Ishikawa (cell line): ENCODE measurements around the gene DIP2C.

Experiments used
- CEBPB ChIP-seq: IDR thresholded peaks from 2 replicates; pipeline ENCODE4 v1.6.1; 2012
- CREB1 ChIP-seq: IDR thresholded peaks from 2 replicates; pipeline ENCODE4 v1.6.1; 2012; ENCODE audit warnings: low read depth
- EGR1 ChIP-seq: IDR thresholded peaks from 2 replicates; pipeline ENCODE4 v1.6.1; 2012
- EP300 ChIP-seq: IDR thresholded peaks from 2 replicates; pipeline ENCODE4 v1.6.1; 2012; ENCODE audit warnings: borderline replicate concordance
- FOXM1 ChIP-seq: IDR thresholded peaks from 2 replicates; pipeline ENCODE4 v1.6.1; 2012; ENCODE audit warnings: low read depth, borderline replicate concordance
- NFIC ChIP-seq: IDR thresholded peaks from 2 replicates; pipeline ENCODE4 v1.6.1; 2012
- RAD21 ChIP-seq: IDR thresholded peaks from 2 replicates; pipeline ENCODE4 v1.6.1; 2012; ENCODE audit warnings: low read depth
- TAF1 ChIP-seq: IDR thresholded peaks from 2 replicates; pipeline ENCODE4 v1.6.1; 2012; ENCODE audit warnings: low read depth, mild to moderate bottlenecking
- TCF12 ChIP-seq: IDR thresholded peaks from 2 replicates; pipeline ENCODE4 v1.6.1; 2012; ENCODE audit warnings: low read depth
- TEAD4 ChIP-seq: IDR thresholded peaks from 2 replicates; pipeline ENCODE4 v1.6.1; 2012
- YY1 ChIP-seq: IDR thresholded peaks from 2 replicates; pipeline ENCODE4 v1.6.1; 2012; ENCODE audit warnings: low read depth
- ZBTB7A ChIP-seq: IDR thresholded peaks from 2 replicates; pipeline ENCODE4 v1.6.1; 2012; ENCODE audit warnings: low read depth
- TF ChIP-seq, protein P1 (sequence below): IDR thresholded peaks from 2 replicates; pipeline ENCODE4 v1.6.1; 2012
- TF ChIP-seq, protein P2 (sequence below): IDR thresholded peaks from 2 replicates; pipeline ENCODE4 v1.6.1; 2012; ENCODE audit warnings: low read depth, mild to moderate bottlenecking
- TF ChIP-seq, protein P3 (sequence below): IDR thresholded peaks from 2 replicates; pipeline ENCODE4 v1.6.1; 2012

Gene DIP2C

DNA sequence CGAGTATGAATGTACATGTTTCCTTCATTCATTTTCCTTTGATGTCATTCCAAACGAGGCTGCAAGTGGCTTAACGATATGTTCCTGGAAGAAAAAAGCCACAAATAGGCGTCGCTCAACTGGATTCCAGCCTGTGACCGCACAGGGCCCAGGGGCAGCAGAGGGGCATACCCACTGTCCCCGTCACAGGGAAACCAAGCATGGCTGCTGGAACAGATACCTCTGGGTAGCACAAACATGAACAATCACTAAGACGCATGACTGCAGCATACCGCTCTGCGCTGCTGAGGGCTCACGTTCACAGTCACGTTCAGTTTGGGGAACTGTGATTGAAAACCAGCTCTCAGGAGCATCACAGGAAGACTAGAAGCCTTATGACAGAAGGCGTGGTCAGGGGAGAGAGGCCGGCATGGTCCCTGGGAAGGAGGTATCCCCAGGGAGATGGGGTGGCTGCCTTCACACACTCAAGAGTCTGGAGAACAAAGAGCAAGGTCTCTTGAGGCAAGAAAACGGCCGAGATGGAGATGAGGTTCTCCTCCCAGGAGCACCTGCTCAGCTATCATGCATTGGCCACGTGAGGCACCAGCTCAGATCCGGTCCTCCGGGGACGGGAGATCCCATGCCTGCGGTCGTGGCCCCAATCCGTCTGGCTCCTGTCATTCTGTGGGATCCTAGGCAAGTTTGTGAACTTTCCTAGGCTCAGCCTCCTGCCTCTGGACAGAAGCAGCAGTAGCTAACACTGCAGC, 213.6 kb downstream of the DIP2C start:
- TF ChIP-seq YY1 (no peak), TAF1 (no peak), EGR1 (no peak), TCF12 (no peak), EP300 (no peak), CEBPB (no peak), TEAD4 (no peak), RAD21 (no peak), ZBTB7A (no peak)
- TF ChIP-seq, protein P1, sequence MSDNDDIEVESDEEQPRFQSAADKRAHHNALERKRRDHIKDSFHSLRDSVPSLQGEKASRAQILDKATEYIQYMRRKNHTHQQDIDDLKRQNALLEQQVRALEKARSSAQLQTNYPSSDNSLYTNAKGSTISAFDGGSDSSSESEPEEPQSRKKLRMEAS: no peak
- TF ChIP-seq, protein P2, sequence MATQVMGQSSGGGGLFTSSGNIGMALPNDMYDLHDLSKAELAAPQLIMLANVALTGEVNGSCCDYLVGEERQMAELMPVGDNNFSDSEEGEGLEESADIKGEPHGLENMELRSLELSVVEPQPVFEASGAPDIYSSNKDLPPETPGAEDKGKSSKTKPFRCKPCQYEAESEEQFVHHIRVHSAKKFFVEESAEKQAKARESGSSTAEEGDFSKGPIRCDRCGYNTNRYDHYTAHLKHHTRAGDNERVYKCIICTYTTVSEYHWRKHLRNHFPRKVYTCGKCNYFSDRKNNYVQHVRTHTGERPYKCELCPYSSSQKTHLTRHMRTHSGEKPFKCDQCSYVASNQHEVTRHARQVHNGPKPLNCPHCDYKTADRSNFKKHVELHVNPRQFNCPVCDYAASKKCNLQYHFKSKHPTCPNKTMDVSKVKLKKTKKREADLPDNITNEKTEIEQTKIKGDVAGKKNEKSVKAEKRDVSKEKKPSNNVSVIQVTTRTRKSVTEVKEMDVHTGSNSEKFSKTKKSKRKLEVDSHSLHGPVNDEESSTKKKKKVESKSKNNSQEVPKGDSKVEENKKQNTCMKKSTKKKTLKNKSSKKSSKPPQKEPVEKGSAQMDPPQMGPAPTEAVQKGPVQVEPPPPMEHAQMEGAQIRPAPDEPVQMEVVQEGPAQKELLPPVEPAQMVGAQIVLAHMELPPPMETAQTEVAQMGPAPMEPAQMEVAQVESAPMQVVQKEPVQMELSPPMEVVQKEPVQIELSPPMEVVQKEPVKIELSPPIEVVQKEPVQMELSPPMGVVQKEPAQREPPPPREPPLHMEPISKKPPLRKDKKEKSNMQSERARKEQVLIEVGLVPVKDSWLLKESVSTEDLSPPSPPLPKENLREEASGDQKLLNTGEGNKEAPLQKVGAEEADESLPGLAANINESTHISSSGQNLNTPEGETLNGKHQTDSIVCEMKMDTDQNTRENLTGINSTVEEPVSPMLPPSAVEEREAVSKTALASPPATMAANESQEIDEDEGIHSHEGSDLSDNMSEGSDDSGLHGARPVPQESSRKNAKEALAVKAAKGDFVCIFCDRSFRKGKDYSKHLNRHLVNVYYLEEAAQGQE: no peak

DNA sequence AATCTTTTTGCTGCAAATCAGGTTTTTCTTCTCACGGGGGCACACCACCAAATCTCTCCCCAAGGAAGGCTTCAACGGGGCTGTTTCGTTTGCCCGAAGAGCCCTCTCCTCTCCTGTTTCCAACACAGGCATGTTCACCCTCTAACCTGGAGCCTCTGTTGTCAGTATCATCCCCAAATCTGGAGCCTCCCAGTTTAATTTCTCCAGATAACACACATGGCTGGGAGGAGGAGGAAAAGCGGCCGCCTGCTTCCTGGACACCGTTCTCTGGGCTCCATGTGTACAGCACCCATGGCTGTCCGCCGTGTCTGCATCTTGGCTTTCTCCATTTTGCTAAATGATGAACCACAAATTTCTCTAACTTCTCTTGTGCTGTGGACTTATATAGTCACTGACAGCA, 214.5 kb downstream of the DIP2C start:
- TF ChIP-seq TCF12 (no peak), YY1 (no peak), NFIC (no peak), TEAD4 (no peak), ZBTB7A (no peak)
- TF ChIP-seq, protein P3, sequence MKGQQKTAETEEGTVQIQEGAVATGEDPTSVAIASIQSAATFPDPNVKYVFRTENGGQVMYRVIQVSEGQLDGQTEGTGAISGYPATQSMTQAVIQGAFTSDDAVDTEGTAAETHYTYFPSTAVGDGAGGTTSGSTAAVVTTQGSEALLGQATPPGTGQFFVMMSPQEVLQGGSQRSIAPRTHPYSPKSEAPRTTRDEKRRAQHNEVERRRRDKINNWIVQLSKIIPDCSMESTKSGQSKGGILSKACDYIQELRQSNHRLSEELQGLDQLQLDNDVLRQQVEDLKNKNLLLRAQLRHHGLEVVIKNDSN: no peak
- TF ChIP-seq, protein P2: no peak

DNA sequence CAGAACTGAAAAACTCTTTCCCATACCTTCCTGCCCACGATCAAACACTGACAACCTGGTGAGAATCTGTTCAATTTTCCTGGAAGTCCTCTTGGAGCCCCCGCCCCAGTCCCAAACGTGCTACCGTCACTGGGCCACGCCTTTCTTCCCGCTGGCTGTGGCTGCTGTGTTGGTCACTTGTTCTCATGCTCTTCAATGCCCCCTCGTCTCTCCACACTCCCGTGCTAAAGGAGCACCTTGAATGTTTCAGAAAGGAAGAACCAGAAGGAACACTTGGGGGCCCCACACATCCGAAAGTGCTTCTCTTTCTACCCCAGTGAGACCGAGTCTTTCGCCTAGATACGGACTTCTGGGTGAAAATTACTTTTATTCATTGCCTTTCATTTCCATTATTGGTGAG, 215.1 kb downstream of the DIP2C start:
- no peak for TF ChIP-seq EGR1

DNA sequence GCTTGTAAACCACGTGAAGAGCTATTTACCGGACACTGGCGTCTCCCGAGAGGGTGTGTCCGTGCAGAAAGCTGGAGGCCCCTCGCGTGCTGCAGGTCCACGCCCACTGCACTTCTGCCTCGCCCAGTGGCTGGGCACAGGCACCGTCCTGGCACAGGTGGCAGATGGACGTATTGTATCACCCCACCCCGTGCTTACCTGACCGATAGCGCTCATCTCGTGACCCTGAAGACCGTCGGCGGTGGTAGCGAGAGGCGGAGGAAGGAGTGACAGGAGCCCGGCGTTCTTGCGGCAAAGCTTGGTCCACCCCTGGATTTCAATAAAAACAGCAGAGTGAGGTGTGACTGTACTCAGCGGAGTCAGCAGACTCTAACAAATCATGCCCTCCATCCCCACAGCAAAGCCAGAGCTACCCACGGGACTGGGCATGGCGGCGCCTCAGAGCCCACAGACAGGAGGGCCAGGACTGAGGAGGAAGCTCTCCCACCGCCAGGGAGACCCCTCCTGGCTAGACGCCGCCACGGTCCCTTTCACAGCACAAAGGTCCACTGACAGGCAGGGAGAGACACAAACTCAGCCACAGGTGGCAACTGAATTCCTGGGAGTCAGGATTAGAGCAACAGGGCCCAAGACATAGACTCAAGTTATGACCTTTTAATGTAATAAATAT, 217.1 kb downstream of the DIP2C start:
- TF ChIP-seq, protein P1: no peak
- no peak for TF ChIP-seq CREB1
- no peak for TF ChIP-seq EP300
- no peak for TF ChIP-seq RAD21
- TF ChIP-seq CEBPB: no peak
- no peak for TF ChIP-seq ZBTB7A
- TF ChIP-seq EGR1: no peak
- TF ChIP-seq, protein P2: no peak
- TF ChIP-seq, protein P3: no peak
- no peak for TF ChIP-seq FOXM1
- TF ChIP-seq YY1: no peak
